Measurements from ENCODE around the gene SLC44A1. TPM values are rescaled to one million over a fixed set of nuclear protein-coding genes. Genes with fewer than 3 reads are reported as not detected.

The SLC44A1 gene
- total and polyA plus RNA-seq, 12 donors = 6.1 to 29.0 (median 17.8) TPM

GRCh38 chr9:105466898-105467455, 222.5 kb downstream of the SLC44A1 start:
- DNase-seq = no peak
- no peaks in the 10 kb centered on the region for H3K27me3 ChIP-seq
- ATAC-seq = no peak
- H3K4me3 ChIP-seq = no peak overlapping the region
- 90 to 91% methylated on average over 3 of the region's 3 CpGs for WGBS, 2 donors
- no peaks in the 10 kb centered on the region for H3K9me3 ChIP-seq
- no peak overlapping the region for H3K27ac ChIP-seq
- peaks cover 0 to 78% (median 6%) of the 10 kb centered on the region in 9 donors for H3K36me3 ChIP-seq
- H3K4me1 ChIP-seq = peaks cover 0 to 6% (median 0%) of the 10 kb centered on the region in 9 donors
- intact Hi-C loops (cut with DNase I) = no loop called here
- TF ChIP-seq CTCF (IDR thresholded peaks at IDR 0.05) = no peak

GRCh38 chr9:105468875-105469274, 224.4 kb downstream of the SLC44A1 start:
- H3K4me1 ChIP-seq = no peaks in the 10 kb centered on the region
- no peak overlapping the region for H3K27ac ChIP-seq
- peaks cover 0 to 90% (median 6%) of the 10 kb centered on the region in 9 donors for H3K36me3 ChIP-seq
- 98 to 100% methylated on average over 1 of the region's 1 CpG for WGBS, 2 donors
- no peak for DNase-seq
- H3K4me3 ChIP-seq = no peak overlapping the region
- H3K9me3 ChIP-seq = no peaks in the 10 kb centered on the region
- no peak for ATAC-seq
- intact Hi-C loops (cut with DNase I) = no loop called here
- no peaks in the 10 kb centered on the region for H3K27me3 ChIP-seq
- no peak for TF ChIP-seq CTCF (IDR thresholded peaks at IDR 0.05)

GRCh38 chr9:105473221-105473620, 228.8 kb downstream of the SLC44A1 start:
- H3K9me3 ChIP-seq = no peaks in the 10 kb centered on the region
- peaks cover 0 to 50% (median 4%) of the 10 kb centered on the region in 9 donors for H3K36me3 ChIP-seq
- ATAC-seq (no peak), DNase-seq (no peak)
- no peak for TF ChIP-seq CTCF (IDR thresholded peaks at IDR 0.05)
- H3K4me3 ChIP-seq = no peak overlapping the region
- H3K4me1 ChIP-seq = peaks cover 0 to 4% (median 0%) of the 10 kb centered on the region in 9 donors
- WGBS, 2 donors = 92 to 98% methylated on average over 2 of the region's 2 CpGs
- no peak overlapping the region for H3K27ac ChIP-seq
- intact Hi-C loops (cut with DNase I) = loop anchor here in 3 of 10 donors (10.0 kb wide), 1 partner anchor 48 kb away; no protein-coding TSS in a partner anchor
- no peaks in the 10 kb centered on the region for H3K27me3 ChIP-seq

DNA sequence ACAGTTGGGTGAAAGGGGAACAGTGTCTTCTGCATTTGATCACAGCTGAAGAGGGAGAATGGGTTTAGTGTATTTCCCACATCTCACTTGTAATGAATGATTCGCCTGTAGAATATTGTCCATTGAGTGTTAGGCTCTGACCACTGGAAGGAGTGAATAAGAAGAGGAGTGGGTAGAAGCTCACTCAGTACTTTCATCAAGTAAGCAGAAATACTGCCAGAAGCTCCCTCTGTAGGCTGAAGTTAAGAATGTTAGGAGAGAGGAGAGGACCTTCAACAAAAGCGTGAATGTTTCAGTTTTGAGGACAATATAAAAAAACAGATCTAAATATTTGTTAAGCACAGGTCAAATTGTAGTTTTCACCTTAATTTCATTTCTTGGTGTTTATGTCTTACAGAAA, 230.9 kb downstream of the SLC44A1 start:
- H3K4me3 ChIP-seq = no peak overlapping the region
- H3K27me3 ChIP-seq = no peaks in the 10 kb centered on the region
- peak in 7 of 9 donors; percentile 18 to 61 (median 44) for TF ChIP-seq CTCF (IDR thresholded peaks at IDR 0.05)
- ATAC-seq = peak in 3 of 8 donors; percentile 20 to 57 (median 56)
- no peak for DNase-seq
- peaks cover 0 to 4% (median 0%) of the 10 kb centered on the region in 9 donors for H3K4me1 ChIP-seq
- intact Hi-C loops (cut with DNase I) = loop anchor here in 8 of 10 donors (5.0 to 10.0 kb wide), 2 partner anchors 48 to 51 kb away; no protein-coding TSS in a partner anchor
- H3K36me3 ChIP-seq = peaks cover 0 to 29% (median 0%) of the 10 kb centered on the region in 9 donors
- 66 to 74% methylated on average over 2 of the region's 2 CpGs for WGBS, 2 donors
- no peak overlapping the region for H3K27ac ChIP-seq
- H3K9me3 ChIP-seq = no peaks in the 10 kb centered on the region
